ENCODE results near the gene VSIG10L2. TPM values are rescaled to one million over a fixed set of nuclear protein-coding genes. Genes with fewer than 3 reads are reported as not detected.

Gene VSIG10L2
- total RNA-seq, 1 donor from 2014 or later: not detected

DNA sequence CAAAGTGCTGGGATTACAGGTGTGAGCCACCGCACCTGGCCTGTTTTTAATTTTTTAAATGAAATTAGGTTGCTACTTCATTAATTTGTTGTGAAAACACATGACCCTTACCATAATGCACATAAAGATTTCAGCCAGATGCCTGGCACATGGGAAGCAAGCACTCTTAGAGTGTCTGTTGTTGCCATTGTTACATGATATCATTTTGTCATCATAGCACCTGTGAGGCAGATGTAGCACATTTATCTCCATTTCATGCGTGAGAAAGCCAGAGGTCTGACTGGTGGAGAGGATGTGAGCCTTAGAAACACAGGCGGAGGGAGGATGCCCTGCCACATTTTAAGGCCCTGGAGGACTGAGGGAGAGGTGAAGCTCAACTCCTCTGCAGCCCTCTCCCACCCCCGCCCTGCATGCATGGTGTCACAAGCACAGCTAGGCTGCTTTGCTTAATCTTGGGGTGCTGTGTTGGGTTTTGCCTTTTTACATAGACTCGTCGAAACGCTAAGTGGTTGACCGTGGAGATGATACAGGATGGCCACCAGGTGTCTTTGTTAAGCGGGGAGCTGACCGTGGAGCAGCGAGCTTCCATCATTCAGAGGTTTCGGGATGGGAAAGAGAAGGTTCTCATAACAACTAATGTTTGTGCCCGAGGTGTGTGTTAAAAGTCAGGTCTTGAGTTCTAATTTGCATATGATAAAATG, 27.6 kb upstream of the VSIG10L2 start:
- no peak for DNase-seq (ENCODE audit: low spot score, unreplicated experiment)
- no peaks in the 10 kb centered on the region for H3K36me3 Mint-ChIP-seq (ENCODE audit: insufficient read depth)

DNA sequence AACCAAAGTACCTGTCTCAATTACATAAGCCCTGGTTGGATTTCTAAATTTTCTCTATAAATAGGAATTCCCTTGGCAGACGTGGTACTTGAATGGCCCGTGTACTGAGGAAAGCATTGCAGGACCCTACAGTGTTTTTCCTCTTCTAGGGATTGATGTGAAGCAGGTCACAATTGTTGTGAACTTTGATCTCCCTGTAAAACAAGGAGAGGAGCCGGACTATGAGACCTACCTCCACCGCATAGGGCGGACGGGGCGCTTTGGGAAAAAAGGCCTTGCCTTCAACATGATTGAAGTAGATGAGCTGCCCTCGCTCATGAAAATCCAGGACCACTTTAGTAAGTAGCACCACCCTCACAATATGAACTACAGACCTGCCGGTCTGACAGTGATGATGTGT, 24.8 kb upstream of the VSIG10L2 start:
- Mint-ChIP-seq H3K4me3 (ENCODE audit: low read depth) (no peak overlapping the region), H3K27ac (no peak overlapping the region), H3K4me1 (ENCODE audit: low read depth) (peaks cover 3% of the 10 kb centered on the region), H3K9me3 (ENCODE audit: low read depth) (no peaks in the 10 kb centered on the region), H3K36me3 (ENCODE audit: insufficient read depth) (no peaks in the 10 kb centered on the region), H3K27me3 (peaks cover 7% of the 10 kb centered on the region)
- TF ChIP-seq, protein P1, sequence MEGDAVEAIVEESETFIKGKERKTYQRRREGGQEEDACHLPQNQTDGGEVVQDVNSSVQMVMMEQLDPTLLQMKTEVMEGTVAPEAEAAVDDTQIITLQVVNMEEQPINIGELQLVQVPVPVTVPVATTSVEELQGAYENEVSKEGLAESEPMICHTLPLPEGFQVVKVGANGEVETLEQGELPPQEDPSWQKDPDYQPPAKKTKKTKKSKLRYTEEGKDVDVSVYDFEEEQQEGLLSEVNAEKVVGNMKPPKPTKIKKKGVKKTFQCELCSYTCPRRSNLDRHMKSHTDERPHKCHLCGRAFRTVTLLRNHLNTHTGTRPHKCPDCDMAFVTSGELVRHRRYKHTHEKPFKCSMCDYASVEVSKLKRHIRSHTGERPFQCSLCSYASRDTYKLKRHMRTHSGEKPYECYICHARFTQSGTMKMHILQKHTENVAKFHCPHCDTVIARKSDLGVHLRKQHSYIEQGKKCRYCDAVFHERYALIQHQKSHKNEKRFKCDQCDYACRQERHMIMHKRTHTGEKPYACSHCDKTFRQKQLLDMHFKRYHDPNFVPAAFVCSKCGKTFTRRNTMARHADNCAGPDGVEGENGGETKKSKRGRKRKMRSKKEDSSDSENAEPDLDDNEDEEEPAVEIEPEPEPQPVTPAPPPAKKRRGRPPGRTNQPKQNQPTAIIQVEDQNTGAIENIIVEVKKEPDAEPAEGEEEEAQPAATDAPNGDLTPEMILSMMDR (IDR thresholded peaks at IDR 0.05; ENCODE audit: unreplicated experiment): no peak
- no peak for DNase-seq (ENCODE audit: low spot score, unreplicated experiment)

More for the DNA sequence above, 27.6 kb upstream of the VSIG10L2 start:
- Mint-ChIP-seq H3K27ac (no peak overlapping the region), H3K4me1 (ENCODE audit: low read depth) (no peaks in the 10 kb centered on the region), H3K4me3 (ENCODE audit: low read depth) (no peak overlapping the region), H3K27me3 (peaks cover 11% of the 10 kb centered on the region), H3K9me3 (ENCODE audit: low read depth) (no peaks in the 10 kb centered on the region)
- TF ChIP-seq, protein P1 (IDR thresholded peaks at IDR 0.05; ENCODE audit: unreplicated experiment): no peak

DNA sequence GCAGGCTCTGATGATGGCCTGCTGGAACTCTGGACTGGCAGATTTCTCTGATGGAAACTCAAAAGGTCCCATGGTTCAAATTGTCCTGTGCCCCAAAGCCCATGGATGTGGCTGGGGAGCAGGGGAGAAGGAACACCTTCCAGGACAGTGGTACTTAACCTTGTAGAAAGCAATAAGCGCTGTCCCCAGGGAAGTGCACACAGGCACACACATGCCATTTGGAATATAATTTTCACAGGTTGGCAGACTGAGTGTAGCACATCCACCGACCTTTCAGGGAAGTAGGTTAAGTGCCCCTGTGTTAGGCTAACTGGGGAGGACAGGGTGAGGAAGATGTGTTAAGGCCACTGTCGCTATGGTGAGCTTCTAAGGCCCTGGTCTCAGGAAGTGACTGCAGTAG, 23.7 kb upstream of the VSIG10L2 start:
- Mint-ChIP-seq H3K4me3 (ENCODE audit: low read depth) (no peak overlapping the region), H3K9me3 (ENCODE audit: low read depth) (no peaks in the 10 kb centered on the region), H3K27me3 (peaks cover 7% of the 10 kb centered on the region), H3K27ac (no peak overlapping the region), H3K36me3 (ENCODE audit: insufficient read depth) (no peaks in the 10 kb centered on the region), H3K4me1 (ENCODE audit: low read depth) (peaks cover 3% of the 10 kb centered on the region)
- no peak for DNase-seq (ENCODE audit: low spot score, unreplicated experiment)
- TF ChIP-seq, protein P1 (IDR thresholded peaks at IDR 0.05; ENCODE audit: unreplicated experiment): no peak

DNA sequence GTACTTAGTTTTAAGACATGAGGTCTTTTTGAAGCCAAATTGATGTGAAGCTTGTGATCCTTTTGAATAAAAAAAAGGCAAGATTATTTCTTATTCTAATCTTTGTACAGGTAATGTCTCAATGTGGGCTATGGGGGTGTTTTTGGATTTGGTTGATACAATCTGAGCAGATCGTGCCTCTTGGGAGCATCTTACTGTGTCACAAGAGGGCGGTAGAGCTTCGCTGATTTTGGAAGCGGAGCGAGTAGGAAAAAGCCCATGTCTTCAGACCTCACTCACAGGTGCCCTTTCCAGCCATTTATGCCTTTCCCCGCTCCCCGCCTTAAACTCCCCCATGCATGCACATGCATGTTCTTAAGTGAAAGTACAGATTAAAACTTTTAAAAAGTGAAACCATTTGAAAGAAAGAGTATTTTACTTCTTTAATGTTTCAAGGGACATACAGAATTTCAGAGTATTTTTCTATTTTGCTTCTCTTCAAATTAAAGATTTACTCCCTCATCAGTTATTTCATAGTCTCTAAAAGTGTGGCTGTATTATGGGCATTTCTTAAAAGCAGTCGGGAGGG, 22.7 kb upstream of the VSIG10L2 start:
- peak; percentile 35 for DNase-seq (ENCODE audit: low spot score, unreplicated experiment)
- H3K27me3 Mint-ChIP-seq: peaks cover 8% of the 10 kb centered on the region
- TF ChIP-seq, protein P1 (IDR thresholded peaks at IDR 0.05; ENCODE audit: unreplicated experiment): peak; percentile 84
- peaks cover 3% of the 10 kb centered on the region for H3K4me1 Mint-ChIP-seq (ENCODE audit: low read depth)
- no peak overlapping the region for H3K27ac Mint-ChIP-seq
- H3K9me3 Mint-ChIP-seq (ENCODE audit: low read depth): no peaks in the 10 kb centered on the region
- H3K36me3 Mint-ChIP-seq (ENCODE audit: insufficient read depth): no peaks in the 10 kb centered on the region
- no peak overlapping the region for H3K4me3 Mint-ChIP-seq (ENCODE audit: low read depth)

DNA sequence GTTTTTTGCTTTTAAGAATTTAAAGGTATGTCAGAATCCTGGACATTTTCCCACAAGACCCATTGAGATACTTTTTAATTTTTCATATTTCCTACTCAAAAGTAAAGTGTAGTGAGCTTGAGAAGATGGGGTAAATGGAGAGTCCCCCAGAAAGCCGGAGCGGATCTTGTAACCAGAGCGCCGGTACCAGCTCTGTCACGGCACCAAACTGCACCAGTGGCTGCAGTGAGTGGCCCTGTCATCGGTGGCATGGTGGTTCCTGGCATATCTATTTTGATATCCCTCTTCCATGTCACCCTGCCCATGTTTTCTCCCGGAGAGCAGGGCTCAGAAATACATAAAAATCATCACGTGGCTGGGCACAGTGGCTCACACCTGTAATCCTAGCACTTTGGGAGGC, 22.2 kb upstream of the VSIG10L2 start:
- no peaks in the 10 kb centered on the region for H3K36me3 Mint-ChIP-seq (ENCODE audit: insufficient read depth)
- H3K9me3 Mint-ChIP-seq (ENCODE audit: low read depth): no peaks in the 10 kb centered on the region
- peaks cover 8% of the 10 kb centered on the region for H3K27me3 Mint-ChIP-seq
- H3K27ac Mint-ChIP-seq: no peak overlapping the region
- TF ChIP-seq, protein P1 (IDR thresholded peaks at IDR 0.05; ENCODE audit: unreplicated experiment): no peak
- peaks cover 3% of the 10 kb centered on the region for H3K4me1 Mint-ChIP-seq (ENCODE audit: low read depth)
- no peak for DNase-seq (ENCODE audit: low spot score, unreplicated experiment)
- no peak overlapping the region for H3K4me3 Mint-ChIP-seq (ENCODE audit: low read depth)

All from progenitor cell of endocrine pancreas (in vitro differentiated cells).